OCI-LY7 (cell line): Measurements from ENCODE around the gene TM6SF1.

Experiments
- CTCF ChIP-seq: fragments of 200-600 bp; sonication (generic); conservative IDR thresholded peaks from 2 replicates; pipeline ENCODE4 v1.5.1; 2014; ENCODE audit warnings: mild to moderate bottlenecking, antibody characterized with exemption, low read length, moderate library complexity, mixed read lengths
- EZH2phosphoT487 ChIP-seq: fragments of 200-600 bp; sonication (generic); IDR thresholded peaks from 2 replicates; pipeline ENCODE4 v1.6.1; 2018; ENCODE audit warnings: low read depth, borderline replicate concordance, mild to moderate bottlenecking, mixed run types, antibody characterized with exemption, low read length, moderate library complexity, mixed read lengths

GRCh38 chr15:83185561-83185960 lies 78.1 kb downstream of the TM6SF1 start:
- TF ChIP-seq CTCF = no peak
- TF ChIP-seq EZH2phosphoT487 = no peak
